Karpas-422 (cell line): ENCODE data around the gene CYP3A7. TPM values are rescaled to one million over a fixed set of nuclear protein-coding genes. Genes with fewer than 3 reads are reported as not detected.
"Not testable (repeated sequence)": the region's sequence is repeated elsewhere in the genome, so short reads cannot be mapped to it uniquely, and the experiment has no call there.

Experiments used
- DNase-seq: peaks from one replicate; pipeline ENCODE4 v3.0.0-alpha.2; 2015
- H2AFZ ChIP-seq: fragments of 200-600 bp; sonication (generic); 2 replicates; pipeline ENCODE4 v1.6.1; 2014; ENCODE audit warnings: antibody characterized with exemption, low read length, mixed read lengths
- H3K27ac ChIP-seq: fragments of 200-600 bp; sonication (generic); 2 replicates; pipeline ENCODE4 v1.5.1; 2014; ENCODE audit warnings: mild to moderate bottlenecking, low read length, moderate library complexity
- H3K27me3 ChIP-seq: fragments of 200-600 bp; sonication (generic); 2 replicates; pipeline ENCODE4 v1.6.1; 2014; ENCODE audit warnings: low read length, mixed read lengths
- H3K36me3 ChIP-seq: fragments of 200-600 bp; sonication (generic); 2 replicates; pipeline ENCODE4 v1.6.1; 2014; ENCODE audit warnings: low read length, mixed read lengths; ENCODE audit not compliant: insufficient read depth
- H3K4me1 ChIP-seq: fragments of 200-600 bp; sonication (generic); 2 replicates; pipeline ENCODE4 v1.6.1; 2014; ENCODE audit warnings: mild to moderate bottlenecking, low read length, mixed read lengths
- H3K4me2 ChIP-seq: fragments of 200-600 bp; sonication (generic); 2 replicates; pipeline ENCODE4 v1.6.1; 2014; ENCODE audit warnings: low read length, low read depth, mild to moderate bottlenecking; ENCODE audit not compliant: poor library complexity, severe bottlenecking
- H3K4me3 ChIP-seq: fragments of 200-600 bp; sonication (generic); 2 replicates; pipeline ENCODE4 v1.5.1; 2014; ENCODE audit warnings: mild to moderate bottlenecking, antibody characterized with exemption, low read length, mixed read lengths
- H3K79me2 ChIP-seq: fragments of 200-600 bp; sonication (generic); 2 replicates; pipeline ENCODE4 v1.6.1; 2014; ENCODE audit warnings: mild to moderate bottlenecking, low read length, mixed read lengths
- H3K9ac ChIP-seq: fragments of 200-600 bp; sonication (generic); 2 replicates; pipeline ENCODE4 v1.6.0; 2014; ENCODE audit warnings: low read length
- H3K9me2 ChIP-seq: fragments of 200-600 bp; sonication (generic), shearing (Covaris generic); replicated peaks from 2 replicates; pipeline ENCODE4 v1.6.0; 2014; ENCODE audit warnings: mild to moderate bottlenecking, low read length, moderate library complexity; ENCODE audit not compliant: insufficient read depth
- H3K9me3 ChIP-seq: fragments of 300-700, 200-600 bp; sonication (generic); 2 replicates; pipeline ENCODE4 v1.6.1; 2014; ENCODE audit warnings: low read length, mixed read lengths
- H4K20me1 ChIP-seq: fragments of 200-600 bp; sonication (generic); 2 replicates; pipeline ENCODE4 v1.6.1; 2014; ENCODE audit warnings: mild to moderate bottlenecking, antibody characterized with exemption, low read length, low read depth; ENCODE audit not compliant: insufficient read depth
- small RNA-seq: library from RNA; depleted of rRNA; stranded (forward); fragments of <200 nt; gene quantifications from one replicate; pipeline ENCODE3, GENCODE V24; 2014
- total RNA-seq: library from RNA; depleted of rRNA; stranded (reverse); fragments of >200 nt; shearing (Covaris generic); gene quantifications from 2 replicates; pipeline ENCODE4 v1.2.3, GENCODE V29; 2014; ENCODE audit warnings: low replicate concordance; rRNA removed

CYP3A7 gene
- total RNA-seq, 1 experiment from 2014 or later: not detected

GRCh38 chr7:99657879-99658278, 77.1 kb downstream of the CYP3A7 start:
- H3K9me2 ChIP-seq, H3K27me3 ChIP-seq, H3K9me3 ChIP-seq: not testable (repeated sequence)

More at GRCh38 chr7:99657879-99658278, 77.1 kb downstream of the CYP3A7 start:
- not testable (repeated sequence) for H2AFZ ChIP-seq, H3K4me2 ChIP-seq, H3K36me3 ChIP-seq, H3K4me3 ChIP-seq, DNase-seq, H3K9ac ChIP-seq, H3K27ac ChIP-seq, H3K79me2 ChIP-seq, H3K4me1 ChIP-seq, H4K20me1 ChIP-seq

Small RNA genes lying within 50 kb of the gene (small RNA-seq; reads per million reads assigned to genes)
- not detected for gene CYP3A51P
- not detected for gene CYP3A7-CYP3A51P

Other genes with a start within 250 kb of the CYP3A7 start
- gene ZNF394, start 234.9 kb downstream of the CYP3A7 start, total RNA-seq: 40.4 and 40.8 TPM in 2 replicates
- 11.9 and 14.5 TPM in 2 replicates for gene ZKSCAN5, start 230.5 kb downstream of the CYP3A7 start, total RNA-seq
- 3.7 and 6.5 TPM in 2 replicates for gene FAM200A, start 183.1 kb downstream of the CYP3A7 start, total RNA-seq
- gene ZNF655, start 176.6 kb downstream of the CYP3A7 start, total RNA-seq: 169 TPM in 2 replicates
- gene TMEM225B, start 136.9 kb downstream of the CYP3A7 start, total RNA-seq: 1.6 TPM in 1 of 2 replicates, not detected in the other
- gene ZSCAN25, start 118.2 kb downstream of the CYP3A7 start, total RNA-seq: 12.3 and 22.1 TPM in 2 replicates
- not detected in 2 replicates for gene CYP3A5, start 55.2 kb downstream of the CYP3A7 start, total RNA-seq
- not detected in 2 replicates for gene CYP3A4, start 49.0 kb upstream of the CYP3A7 start, total RNA-seq
- not detected in 2 replicates for gene CYP3A43, start 92.8 kb upstream of the CYP3A7 start, total RNA-seq
- gene OR2AE1, start 141.8 kb upstream of the CYP3A7 start, total RNA-seq: not detected in 2 replicates
- 20.9 and 25.2 TPM in 2 replicates for gene TRIM4, start 184.3 kb upstream of the CYP3A7 start, total RNA-seq
- 0.47 TPM in 1 of 2 replicates, not detected in the other for gene GJC3, start 194.4 kb upstream of the CYP3A7 start, total RNA-seq
- 1.0 and 2.0 TPM in 2 replicates for gene AZGP1, start 240.8 kb upstream of the CYP3A7 start, total RNA-seq